ENCODE data around the gene AK4.
"Not testable (repeated sequence)": the region's sequence is repeated elsewhere in the genome, so short reads cannot be mapped to it uniquely, and the experiment has no call there.

The AK4 gene

GRCh38 chr1:65216989-65217388 lies 69.0 kb downstream of the AK4 start:
- no peak for DNase-seq

GRCh38 chr1:65221638-65222339 lies 73.8 kb downstream of the AK4 start:
- no peak for DNase-seq

- no peak for DNase-seq
Measured at GRCh38 chr1:65222340-65222940, 74.4 kb downstream of the AK4 start.

- DNase-seq: no peak
Measured at GRCh38 chr1:65224681-65225091, 76.7 kb downstream of the AK4 start.

GRCh38 chr1:65225179-65225578 lies 77.2 kb downstream of the AK4 start:
- DNase-seq: no peak

- DNase-seq: no peak
Measured at GRCh38 chr1:65229201-65229600, 81.2 kb downstream of the AK4 start.

- DNase-seq: no peak
Measured at GRCh38 chr1:65229754-65230339, 81.8 kb downstream of the AK4 start.

GRCh38 chr1:65230731-65231481 lies 82.9 kb downstream of the AK4 start:
- DNase-seq: no peak

GRCh38 chr1:65231718-65232330 lies 83.8 kb downstream of the AK4 start:
- DNase-seq: no peak

GRCh38 chr1:65232461-65232990 lies 84.5 kb downstream of the AK4 start:
- no peak for DNase-seq

- DNase-seq: no peak
Measured at GRCh38 chr1:65233782-65234181, 85.8 kb downstream of the AK4 start.

GRCh38 chr1:65235867-65236805 lies 88.1 kb downstream of the AK4 start:
- no peak for DNase-seq

GRCh38 chr1:65237088-65237487 lies 89.1 kb downstream of the AK4 start:
- DNase-seq: not testable (repeated sequence)

- no peak for DNase-seq
Measured at GRCh38 chr1:65237503-65237902, 89.5 kb downstream of the AK4 start.

- no peak for DNase-seq
Measured at GRCh38 chr1:65238010-65238409, 90.0 kb downstream of the AK4 start.

GRCh38 chr1:65243491-65243890 lies 95.5 kb downstream of the AK4 start:
- DNase-seq: no peak

- no peak for DNase-seq
Measured at GRCh38 chr1:65245295-65245694, 97.3 kb downstream of the AK4 start.

- DNase-seq: no peak
Measured at GRCh38 chr1:65247419-65248359, 99.7 kb downstream of the AK4 start.

GRCh38 chr1:65250826-65251225 lies 102.8 kb downstream of the AK4 start:
- DNase-seq: no peak

- no peak for DNase-seq
Measured at GRCh38 chr1:65253800-65254319, 105.9 kb downstream of the AK4 start.
